ENCODE data around the gene NEDD9.

The NEDD9 gene

DNA sequence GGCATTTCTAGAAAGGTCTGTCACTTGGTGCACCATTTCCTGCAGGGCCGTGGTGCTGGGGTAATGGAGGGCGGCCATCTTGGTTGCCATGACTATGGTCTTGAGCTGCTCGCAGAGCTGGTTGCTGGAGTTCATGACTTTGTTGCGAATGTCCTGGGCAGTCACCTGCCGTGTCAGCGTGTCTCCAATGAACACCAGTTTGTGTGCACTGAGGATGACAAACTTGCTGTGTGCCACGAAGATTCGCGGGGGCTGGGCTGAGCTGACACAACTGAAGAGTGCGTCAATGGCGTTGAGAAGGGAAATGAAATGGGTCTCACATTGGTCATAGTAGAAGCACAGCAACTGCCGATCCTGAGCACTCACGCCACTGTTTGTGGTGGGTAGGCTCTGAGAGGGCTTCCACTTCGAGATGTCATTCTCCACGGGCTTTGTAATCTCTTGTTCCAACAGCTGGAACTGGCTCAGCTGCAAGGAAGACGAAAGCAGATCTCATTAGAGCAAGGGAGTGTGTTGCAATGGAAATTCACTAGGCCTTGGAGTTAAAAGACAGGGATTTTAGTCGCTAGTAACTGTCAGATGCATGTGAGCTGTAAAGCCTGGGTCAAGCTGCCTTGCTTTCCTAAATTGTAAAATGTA lies 47.1 kb downstream of the NEDD9 start:
- no peak overlapping the region for H3K4me3 Mint-ChIP-seq
- H3K9me3 Mint-ChIP-seq, result peaks cover 6% of the 10 kb centered on the region
- no peak overlapping the region for H3K27ac Mint-ChIP-seq
- H3K27me3 Mint-ChIP-seq (ENCODE audit: low read depth), result no peaks in the 10 kb centered on the region
- TF ChIP-seq CTCF (IDR thresholded peaks at IDR 0.05; ENCODE audit: unreplicated experiment in 3 of 3), result no peak
- no peaks in the 10 kb centered on the region for H3K4me1 Mint-ChIP-seq
- H3K36me3 Mint-ChIP-seq (ENCODE audit: low read depth), result peaks cover 62% of the 10 kb centered on the region

GRCh38 chr6:11183761-11184362 lies 48.6 kb downstream of the NEDD9 start:
- Mint-ChIP-seq H3K9me3 (peaks cover 6% of the 10 kb centered on the region), H3K27ac (no peak overlapping the region), H3K4me1 (no peaks in the 10 kb centered on the region), H3K4me3 (no peak overlapping the region), H3K27me3 (ENCODE audit: low read depth) (no peaks in the 10 kb centered on the region), H3K36me3 (ENCODE audit: low read depth) (peaks cover 53% of the 10 kb centered on the region)
- TF ChIP-seq CTCF (IDR thresholded peaks at IDR 0.05; ENCODE audit: unreplicated experiment in 3 of 3), result no peak

- no peaks in the 10 kb centered on the region for H3K27me3 Mint-ChIP-seq (ENCODE audit: low read depth)
- H3K36me3 Mint-ChIP-seq (ENCODE audit: low read depth), result peaks cover 35% of the 10 kb centered on the region
- peaks cover 6% of the 10 kb centered on the region for H3K9me3 Mint-ChIP-seq
- TF ChIP-seq CTCF (IDR thresholded peaks at IDR 0.05; ENCODE audit: unreplicated experiment in 3 of 3), result no peak
- H3K4me1 Mint-ChIP-seq, result no peaks in the 10 kb centered on the region
- H3K4me3 Mint-ChIP-seq, result no peak overlapping the region
- no peak overlapping the region for H3K27ac Mint-ChIP-seq
Observed at GRCh38 chr6:11181478-11182136, 50.9 kb downstream of the NEDD9 start.

- Mint-ChIP-seq H3K27me3 (ENCODE audit: low read depth) (no peaks in the 10 kb centered on the region), H3K36me3 (ENCODE audit: low read depth) (peaks cover 23% of the 10 kb centered on the region), H3K4me3 (no peak overlapping the region)
Observed at GRCh38 chr6:11179419-11180202, 52.9 kb downstream of the NEDD9 start.

DNA sequence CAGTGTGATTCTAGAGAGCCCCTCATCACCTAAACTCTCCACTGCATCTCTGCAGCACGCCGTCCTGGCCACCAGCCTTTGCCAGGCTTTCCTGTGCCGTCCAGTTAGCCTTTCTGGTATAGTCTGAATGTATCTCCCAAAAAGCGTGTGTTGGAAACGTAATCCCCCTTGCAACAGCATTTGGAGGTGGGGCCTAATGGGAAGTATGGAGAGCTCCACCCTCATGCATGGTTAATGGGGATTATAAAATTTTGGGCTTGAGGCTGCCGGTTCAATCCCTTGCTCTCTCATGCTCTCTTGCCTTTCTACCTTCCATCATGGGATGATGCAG lies 53.4 kb downstream of the NEDD9 start:
- H3K4me1 Mint-ChIP-seq, result no peaks in the 10 kb centered on the region
- no peak for TF ChIP-seq CTCF (IDR thresholded peaks at IDR 0.05; ENCODE audit: unreplicated experiment in 3 of 3)
- H3K27me3 Mint-ChIP-seq (ENCODE audit: low read depth), result no peaks in the 10 kb centered on the region
- H3K27ac Mint-ChIP-seq, result no peak overlapping the region
- peaks cover 6% of the 10 kb centered on the region for H3K9me3 Mint-ChIP-seq
- H3K36me3 Mint-ChIP-seq (ENCODE audit: low read depth), result peaks cover 18% of the 10 kb centered on the region
- H3K4me3 Mint-ChIP-seq, result no peak overlapping the region

More at GRCh38 chr6:11179419-11180202, 52.9 kb downstream of the NEDD9 start:
- H3K27ac Mint-ChIP-seq, result no peak overlapping the region
- H3K9me3 Mint-ChIP-seq, result peaks cover 6% of the 10 kb centered on the region
- TF ChIP-seq CTCF (IDR thresholded peaks at IDR 0.05; ENCODE audit: unreplicated experiment in 3 of 3), result no peak
- H3K4me1 Mint-ChIP-seq, result no peaks in the 10 kb centered on the region
